ENCODE measurements around the gene EMB. TPM values are rescaled to one million over a fixed set of nuclear protein-coding genes. Genes with fewer than 3 reads are reported as not detected.
"Not testable (repeated sequence)": the region's sequence is repeated elsewhere in the genome, so short reads cannot be mapped to it uniquely, and the experiment has no call there.

Gene EMB
- total RNA-seq, 1 experiment from 2014 or later, result 40.4 TPM

DNA sequence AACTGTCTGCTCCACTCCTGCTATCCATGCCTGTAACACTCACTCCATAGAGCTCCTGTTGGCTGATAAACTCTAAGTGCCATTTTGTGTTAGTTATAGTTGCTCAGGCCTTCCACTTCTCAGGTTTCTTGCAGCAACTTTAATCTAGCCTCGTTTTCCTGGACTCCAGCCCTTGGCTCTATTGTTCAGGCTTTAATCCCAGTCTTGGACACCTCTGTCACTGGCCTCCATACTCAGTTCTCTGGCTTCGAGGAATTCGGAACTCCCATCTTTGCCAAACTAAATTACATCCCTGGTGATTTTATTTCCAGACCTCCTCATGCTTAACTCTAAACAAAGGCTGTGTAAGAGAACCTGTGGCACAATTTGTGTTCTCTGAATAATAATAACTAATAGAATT is 39.8 kb downstream of the EMB start:
- TF ChIP-seq SMAD4 (CRISPR knock-in tag; IDR thresholded peaks at IDR 0.05), result no peak
- TF ChIP-seq, protein P1, sequence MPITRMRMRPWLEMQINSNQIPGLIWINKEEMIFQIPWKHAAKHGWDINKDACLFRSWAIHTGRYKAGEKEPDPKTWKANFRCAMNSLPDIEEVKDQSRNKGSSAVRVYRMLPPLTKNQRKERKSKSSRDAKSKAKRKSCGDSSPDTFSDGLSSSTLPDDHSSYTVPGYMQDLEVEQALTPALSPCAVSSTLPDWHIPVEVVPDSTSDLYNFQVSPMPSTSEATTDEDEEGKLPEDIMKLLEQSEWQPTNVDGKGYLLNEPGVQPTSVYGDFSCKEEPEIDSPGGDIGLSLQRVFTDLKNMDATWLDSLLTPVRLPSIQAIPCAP (CRISPR knock-in tag; IDR thresholded peaks at IDR 0.05), result no peak
- TF ChIP-seq RORB (CRISPR knock-in tag; IDR thresholded peaks at IDR 0.05), result no peak
- TF ChIP-seq IRF2 (CRISPR knock-in tag; IDR thresholded peaks at IDR 0.05; ENCODE audit: borderline replicate concordance, low read depth), result no peak
- TF ChIP-seq ZBTB21 (CRISPR knock-in tag; IDR thresholded peaks at IDR 0.05; ENCODE audit: borderline replicate concordance), result no peak
- TF ChIP-seq, protein P2, sequence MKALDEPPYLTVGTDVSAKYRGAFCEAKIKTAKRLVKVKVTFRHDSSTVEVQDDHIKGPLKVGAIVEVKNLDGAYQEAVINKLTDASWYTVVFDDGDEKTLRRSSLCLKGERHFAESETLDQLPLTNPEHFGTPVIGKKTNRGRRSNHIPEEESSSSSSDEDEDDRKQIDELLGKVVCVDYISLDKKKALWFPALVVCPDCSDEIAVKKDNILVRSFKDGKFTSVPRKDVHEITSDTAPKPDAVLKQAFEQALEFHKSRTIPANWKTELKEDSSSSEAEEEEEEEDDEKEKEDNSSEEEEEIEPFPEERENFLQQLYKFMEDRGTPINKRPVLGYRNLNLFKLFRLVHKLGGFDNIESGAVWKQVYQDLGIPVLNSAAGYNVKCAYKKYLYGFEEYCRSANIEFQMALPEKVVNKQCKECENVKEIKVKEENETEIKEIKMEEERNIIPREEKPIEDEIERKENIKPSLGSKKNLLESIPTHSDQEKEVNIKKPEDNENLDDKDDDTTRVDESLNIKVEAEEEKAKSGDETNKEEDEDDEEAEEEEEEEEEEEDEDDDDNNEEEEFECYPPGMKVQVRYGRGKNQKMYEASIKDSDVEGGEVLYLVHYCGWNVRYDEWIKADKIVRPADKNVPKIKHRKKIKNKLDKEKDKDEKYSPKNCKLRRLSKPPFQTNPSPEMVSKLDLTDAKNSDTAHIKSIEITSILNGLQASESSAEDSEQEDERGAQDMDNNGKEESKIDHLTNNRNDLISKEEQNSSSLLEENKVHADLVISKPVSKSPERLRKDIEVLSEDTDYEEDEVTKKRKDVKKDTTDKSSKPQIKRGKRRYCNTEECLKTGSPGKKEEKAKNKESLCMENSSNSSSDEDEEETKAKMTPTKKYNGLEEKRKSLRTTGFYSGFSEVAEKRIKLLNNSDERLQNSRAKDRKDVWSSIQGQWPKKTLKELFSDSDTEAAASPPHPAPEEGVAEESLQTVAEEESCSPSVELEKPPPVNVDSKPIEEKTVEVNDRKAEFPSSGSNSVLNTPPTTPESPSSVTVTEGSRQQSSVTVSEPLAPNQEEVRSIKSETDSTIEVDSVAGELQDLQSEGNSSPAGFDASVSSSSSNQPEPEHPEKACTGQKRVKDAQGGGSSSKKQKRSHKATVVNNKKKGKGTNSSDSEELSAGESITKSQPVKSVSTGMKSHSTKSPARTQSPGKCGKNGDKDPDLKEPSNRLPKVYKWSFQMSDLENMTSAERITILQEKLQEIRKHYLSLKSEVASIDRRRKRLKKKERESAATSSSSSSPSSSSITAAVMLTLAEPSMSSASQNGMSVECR (CRISPR knock-in tag; IDR thresholded peaks at IDR 0.05; ENCODE audit: borderline replicate concordance), result no peak
- TF ChIP-seq SP1 (CRISPR knock-in tag; conservative IDR thresholded peaks at IDR 0.05), result no peak
- TF ChIP-seq ESRRA (CRISPR knock-in tag; IDR thresholded peaks at IDR 0.05; ENCODE audit: borderline replicate concordance), result no peak
- no peak for TF ChIP-seq FOXP1 (CRISPR knock-in tag; IDR thresholded peaks at IDR 0.05; ENCODE audit: borderline replicate concordance)
- TF ChIP-seq, protein P3, sequence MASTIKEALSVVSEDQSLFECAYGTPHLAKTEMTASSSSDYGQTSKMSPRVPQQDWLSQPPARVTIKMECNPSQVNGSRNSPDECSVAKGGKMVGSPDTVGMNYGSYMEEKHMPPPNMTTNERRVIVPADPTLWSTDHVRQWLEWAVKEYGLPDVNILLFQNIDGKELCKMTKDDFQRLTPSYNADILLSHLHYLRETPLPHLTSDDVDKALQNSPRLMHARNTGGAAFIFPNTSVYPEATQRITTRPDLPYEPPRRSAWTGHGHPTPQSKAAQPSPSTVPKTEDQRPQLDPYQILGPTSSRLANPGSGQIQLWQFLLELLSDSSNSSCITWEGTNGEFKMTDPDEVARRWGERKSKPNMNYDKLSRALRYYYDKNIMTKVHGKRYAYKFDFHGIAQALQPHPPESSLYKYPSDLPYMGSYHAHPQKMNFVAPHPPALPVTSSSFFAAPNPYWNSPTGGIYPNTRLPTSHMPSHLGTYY (CRISPR knock-in tag; IDR thresholded peaks at IDR 0.05), result no peak
- no peak for TF ChIP-seq ZNF671 (CRISPR knock-in tag; IDR thresholded peaks at IDR 0.05)
- no peak for TF ChIP-seq EMX1 (CRISPR knock-in tag; IDR thresholded peaks at IDR 0.05)
- no peak for TF ChIP-seq NFYB (CRISPR knock-in tag; conservative IDR thresholded peaks at IDR 0.05; ENCODE audit: low read depth)
- TF ChIP-seq, protein P4, sequence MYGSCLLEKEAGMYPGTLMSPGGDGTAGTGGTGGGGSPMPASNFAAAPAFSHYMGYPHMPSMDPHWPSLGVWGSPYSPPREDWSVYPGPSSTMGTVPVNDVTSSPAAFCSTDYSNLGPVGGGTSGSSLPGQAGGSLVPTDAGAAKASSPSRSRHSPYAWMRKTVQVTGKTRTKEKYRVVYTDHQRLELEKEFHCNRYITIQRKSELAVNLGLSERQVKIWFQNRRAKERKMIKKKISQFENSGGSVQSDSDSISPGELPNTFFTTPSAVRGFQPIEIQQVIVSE (CRISPR knock-in tag; IDR thresholded peaks at IDR 0.05; ENCODE audit: borderline replicate concordance), result no peak
- no peak for TF ChIP-seq ELF4 (CRISPR knock-in tag; IDR thresholded peaks at IDR 0.05; ENCODE audit: low read depth)
- TF ChIP-seq, protein P5, sequence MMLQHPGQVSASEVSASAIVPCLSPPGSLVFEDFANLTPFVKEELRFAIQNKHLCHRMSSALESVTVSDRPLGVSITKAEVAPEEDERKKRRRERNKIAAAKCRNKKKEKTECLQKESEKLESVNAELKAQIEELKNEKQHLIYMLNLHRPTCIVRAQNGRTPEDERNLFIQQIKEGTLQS (CRISPR knock-in tag; conservative IDR thresholded peaks at IDR 0.05), result no peak
- TF ChIP-seq, protein P6, sequence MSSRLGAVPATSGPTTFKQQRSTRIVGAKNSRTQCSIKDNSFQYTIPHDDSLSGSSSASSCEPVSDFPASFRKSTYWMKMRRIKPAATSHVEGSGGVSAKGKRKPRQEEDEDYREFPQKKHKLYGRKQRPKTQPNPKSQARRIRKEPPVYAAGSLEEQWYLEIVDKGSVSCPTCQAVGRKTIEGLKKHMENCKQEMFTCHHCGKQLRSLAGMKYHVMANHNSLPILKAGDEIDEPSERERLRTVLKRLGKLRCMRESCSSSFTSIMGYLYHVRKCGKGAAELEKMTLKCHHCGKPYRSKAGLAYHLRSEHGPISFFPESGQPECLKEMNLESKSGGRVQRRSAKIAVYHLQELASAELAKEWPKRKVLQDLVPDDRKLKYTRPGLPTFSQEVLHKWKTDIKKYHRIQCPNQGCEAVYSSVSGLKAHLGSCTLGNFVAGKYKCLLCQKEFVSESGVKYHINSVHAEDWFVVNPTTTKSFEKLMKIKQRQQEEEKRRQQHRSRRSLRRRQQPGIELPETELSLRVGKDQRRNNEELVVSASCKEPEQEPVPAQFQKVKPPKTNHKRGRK (CRISPR knock-in tag; IDR thresholded peaks at IDR 0.05; ENCODE audit: borderline replicate concordance), result no peak
- Mint-ChIP-seq H3K27ac (no peak overlapping the region), H3K36me3 (no peaks in the 10 kb centered on the region), H3K9me3 (no peaks in the 10 kb centered on the region), H3K27me3 (ENCODE audit: low read depth) (no peaks in the 10 kb centered on the region), H3K4me1 (no peaks in the 10 kb centered on the region), H3K4me3 (no peak overlapping the region)
- ATAC-seq (no peak), DNase-seq (ENCODE audit: low spot score) (no peak)
- ChIA-PET POLR2A (no interaction called here), CTCF (no interaction called here)

DNA sequence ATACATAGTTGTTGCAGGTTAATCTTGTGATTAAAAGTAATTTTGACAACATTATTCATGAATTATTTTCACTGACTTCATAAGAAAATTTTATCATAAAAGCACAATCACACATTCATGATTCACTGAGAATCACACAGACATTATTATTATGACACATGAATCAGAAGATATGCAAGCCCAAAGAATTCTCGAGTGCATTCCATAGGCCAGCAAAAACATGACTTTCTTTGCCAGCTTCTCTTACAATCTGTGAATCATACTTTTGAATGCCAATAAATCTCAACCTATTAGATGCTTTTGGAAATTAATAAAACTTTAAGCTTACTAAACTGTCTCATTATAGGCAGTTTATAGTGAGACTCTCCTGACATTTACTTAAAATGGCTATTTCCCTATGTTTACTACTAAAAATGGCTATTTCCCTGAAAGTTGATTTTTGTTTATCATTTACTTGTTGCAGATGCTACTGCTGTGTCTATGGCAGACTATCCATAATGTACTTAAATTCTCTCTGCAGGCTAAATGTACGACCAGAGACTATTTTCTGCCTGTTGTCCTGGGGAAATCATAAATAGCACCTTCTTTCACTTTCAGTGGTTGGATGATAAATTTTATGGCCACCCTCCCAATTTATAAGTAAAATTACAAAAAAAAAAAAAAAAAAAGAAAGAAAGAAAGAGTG is 47.0 kb downstream of the EMB start:
- CTCF ChIA-PET; H3K27ac Mint-ChIP-seq; DNase-seq (ENCODE audit: low spot score); H3K4me1 Mint-ChIP-seq; H3K27me3 Mint-ChIP-seq (ENCODE audit: low read depth); H3K4me3 Mint-ChIP-seq; POLR2A ChIA-PET; ATAC-seq: not testable (repeated sequence)
- peaks cover 13% of the 10 kb centered on the region for H3K36me3 Mint-ChIP-seq
- peaks cover 15% of the 10 kb centered on the region for H3K9me3 Mint-ChIP-seq

DNA sequence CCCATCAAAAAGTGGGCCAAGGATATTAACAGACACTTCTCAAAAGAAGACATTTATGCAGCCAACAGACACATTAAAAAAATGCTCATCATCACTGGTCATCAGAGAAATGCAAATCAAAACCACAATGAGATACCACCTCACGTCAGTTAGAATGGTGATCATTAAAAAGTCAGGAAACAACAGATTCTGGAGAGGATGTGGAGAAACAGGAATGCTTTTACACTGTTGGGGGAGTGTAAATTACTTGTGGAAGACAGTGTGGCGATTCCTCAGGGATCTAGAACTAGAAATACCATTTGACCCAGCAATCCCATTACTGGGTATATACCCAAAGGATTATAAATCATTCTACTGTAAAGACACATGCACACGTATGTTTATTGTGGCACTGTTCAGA is 48.8 kb downstream of the EMB start:
- H3K4me3 Mint-ChIP-seq; POLR2A ChIA-PET; ATAC-seq; DNase-seq (ENCODE audit: low spot score); H3K27ac Mint-ChIP-seq; H3K27me3 Mint-ChIP-seq (ENCODE audit: low read depth); CTCF ChIA-PET; H3K4me1 Mint-ChIP-seq: not testable (repeated sequence)
- Mint-ChIP-seq H3K9me3 (peaks cover 28% of the 10 kb centered on the region), H3K36me3 (peaks cover 26% of the 10 kb centered on the region)

DNA sequence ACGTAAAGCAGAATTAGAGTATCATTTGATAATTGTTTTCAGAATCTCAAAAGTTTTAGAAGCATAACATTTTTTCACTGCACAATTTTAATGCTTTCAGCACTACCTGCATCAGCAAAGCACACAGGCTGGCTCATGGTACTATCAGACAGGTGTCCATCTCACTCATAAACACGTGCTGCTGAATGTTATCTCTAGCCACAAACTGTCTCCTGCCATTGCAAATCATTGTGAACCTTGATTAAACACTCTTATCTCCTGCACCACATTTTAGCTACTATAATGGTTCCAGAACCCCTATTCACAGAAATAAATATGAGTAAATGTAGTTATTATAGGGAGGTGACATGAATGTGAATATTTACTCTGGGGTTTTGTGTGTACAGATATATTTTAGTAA is 56.7 kb downstream of the EMB start:
- H3K4me1 Mint-ChIP-seq; ATAC-seq; DNase-seq (ENCODE audit: low spot score); H3K27me3 Mint-ChIP-seq (ENCODE audit: low read depth); POLR2A ChIA-PET; H3K27ac Mint-ChIP-seq; CTCF ChIA-PET; H3K4me3 Mint-ChIP-seq: not testable (repeated sequence)
- Mint-ChIP-seq H3K9me3 (peaks cover 53% of the 10 kb centered on the region), H3K36me3 (peaks cover 37% of the 10 kb centered on the region)

DNA sequence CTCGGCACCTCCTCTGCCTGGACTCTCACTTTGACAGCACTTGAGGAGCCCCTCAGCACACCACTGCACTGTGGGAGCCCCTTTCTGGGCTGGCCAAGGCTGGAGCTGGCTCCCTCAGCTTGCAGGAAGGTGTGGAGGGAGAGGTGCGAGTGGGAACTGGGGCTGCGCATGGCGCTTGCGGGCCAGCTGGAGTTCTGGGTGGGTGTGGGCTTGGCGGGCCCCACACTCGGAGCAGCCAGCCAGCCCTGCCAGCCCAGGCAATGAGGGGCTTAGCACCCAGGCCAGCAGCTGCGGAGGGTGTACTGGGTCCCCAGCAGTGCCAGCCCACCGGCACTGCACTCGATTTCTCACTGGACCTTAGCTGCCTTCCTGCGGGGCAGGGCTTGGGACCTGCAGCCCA is 64.4 kb downstream of the EMB start:
- H3K27ac Mint-ChIP-seq; H3K4me3 Mint-ChIP-seq; H3K4me1 Mint-ChIP-seq; POLR2A ChIA-PET; DNase-seq (ENCODE audit: low spot score); CTCF ChIA-PET; H3K27me3 Mint-ChIP-seq (ENCODE audit: low read depth); ATAC-seq: not testable (repeated sequence)
- Mint-ChIP-seq H3K9me3 (peaks cover 76% of the 10 kb centered on the region), H3K36me3 (peaks cover 42% of the 10 kb centered on the region)

All from WTC11 (cell line).